ENCODE measurements around the gene LHX1. TPM values are rescaled to one million over a fixed set of nuclear protein-coding genes. Genes with fewer than 3 reads are reported as not detected.

The LHX1 gene
- total and polyA plus RNA-seq, 11 donors, result not detected

- Histone ChIP-seq H3K27me3 (peaks cover 94 to 100% (median 99%) of the 10 kb centered on the region in 9 donors), H3K4me3 (peak overlapping the region in 11 of 12 donors; percentile 6 to 43 (median 27)), H3K4me1 (peaks cover 10 to 77% (median 64%) of the 10 kb centered on the region in 12 donors), H3K36me3 (no peaks in the 10 kb centered on the region), H3K9me3 (no peaks in the 10 kb centered on the region), H3K27ac (no peak overlapping the region)
- TF ChIP-seq POLR2A (IDR thresholded peaks at IDR 0.05), result no peak
- TF ChIP-seq CTCF (IDR thresholded peaks at IDR 0.05), result no peak
- ATAC-seq (no peak), DNase-seq (no peak)
- intact Hi-C loops (cut with DNase I), result no loop called here
- WGBS, 4 donors, result 2% methylated on average over 16 to 26 of the region's 26 CpGs
Observed at GRCh38 chr17:36934144-36934691, 3.1 kb upstream of the LHX1 start.

- peak overlapping the region; percentile 6 to 43 (median 26) for H3K4me3 ChIP-seq
- no peak overlapping the region for H3K27ac ChIP-seq
- H3K36me3 ChIP-seq, result no peaks in the 10 kb centered on the region
- intact Hi-C loops (cut with DNase I), result no loop called here
- WGBS, 4 donors, result 2 to 3% (median 2%) methylated on average over 37 to 79 of the region's 79 CpGs
- H3K27me3 ChIP-seq, result peaks cover 94 to 100% (median 100%) of the 10 kb centered on the region in 9 donors
- ATAC-seq, result no peak
- DNase-seq, result peak in 1 of 5 donors; percentile 65
- peaks cover 10 to 85% (median 65%) of the 10 kb centered on the region in 12 donors for H3K4me1 ChIP-seq
- TF ChIP-seq POLR2A (IDR thresholded peaks at IDR 0.05) (no peak), CTCF (IDR thresholded peaks at IDR 0.05) (no peak)
- H3K9me3 ChIP-seq, result no peaks in the 10 kb centered on the region
Observed at GRCh38 chr17:36934692-36935630, 2.3 kb upstream of the LHX1 start.

- WGBS, 4 donors, result 1 to 2% (median 2%) methylated on average over 48 to 49 of the region's 49 CpGs
- TF ChIP-seq POLR2A (IDR thresholded peaks at IDR 0.05) (no peak), CTCF (IDR thresholded peaks at IDR 0.05) (no peak)
Observed at GRCh38 chr17:36935671-36936454, 1.4 kb upstream of the LHX1 start.

More at GRCh38 chr17:36935671-36936454, 1.4 kb upstream of the LHX1 start:
- Histone ChIP-seq H3K27ac (no peak overlapping the region), H3K27me3 (peaks cover 92 to 100% (median 100%) of the 10 kb centered on the region in 9 donors), H3K36me3 (no peaks in the 10 kb centered on the region), H3K4me3 (peak overlapping the region in 10 of 12 donors; percentile 7 to 42 (median 23)), H3K9me3 (no peaks in the 10 kb centered on the region), H3K4me1 (peaks cover 10 to 85% (median 65%) of the 10 kb centered on the region in 12 donors)
- DNase-seq (no peak), ATAC-seq (no peak)
- intact Hi-C loops (cut with DNase I), result no loop called here
